Right atrium auricular region (tissue), 2 donors: ENCODE measurements around the gene PSMA7. TPM values are rescaled to one million over a fixed set of nuclear protein-coding genes. Genes with fewer than 3 reads are reported as not detected.

Experiments used
- DNase-seq: peaks from one replicate; pipeline ENCODE4 v3.0.0-alpha.2; 2019; ENCODE audit warnings: low spot score
- H3K27ac ChIP-seq, 2 donors: fragments of 200-600 bp; sonication (generic); 1 replicate in 1 of 2; 2 replicates in 1 of 2; pipeline ENCODE4 v1.5.1; 2016 to 2019
- H3K27me3 ChIP-seq, 2 donors: fragments of 200-600 bp; sonication (generic); one replicate each; pipeline versions ENCODE4 v1.5.1 to v1.6.0; 2017 to 2019
- H3K36me3 ChIP-seq: fragments of 200-600 bp; sonication (generic); one replicate; pipeline ENCODE4 v1.5.1; 2016
- H3K4me1 ChIP-seq, 2 donors: fragments of 200-600 bp; sonication (generic); one replicate each; pipeline versions ENCODE4 v1.5.1 to v1.6.0; 2017 to 2019
- H3K4me3 ChIP-seq, 2 donors: fragments of 200-600 bp; sonication (generic); 1 replicate in 1 of 2; 2 replicates in 1 of 2; pipeline ENCODE4 v1.5.1; 2017 to 2019; ENCODE audit warnings: mild to moderate bottlenecking in 1 of 2, moderate library complexity in 1 of 2
- H3K9me3 ChIP-seq, 2 donors: fragments of 200-600 bp; sonication (generic); one replicate each; pipeline ENCODE4 v1.5.1; 2019
- total RNA-seq, 2 donors: library from RNA; depleted of rRNA; stranded (reverse); fragments of >200 nt; gene quantifications; one replicate each; pipeline ENCODE4 v1.1.0, GENCODE V29; 2016
- TF ChIP-seq, protein P1 (sequence below), 2 donors: fragments of 200-600 bp; sonication (generic); IDR thresholded peaks; one replicate each; pipeline ENCODE4 v1.5.1; 2019; ENCODE audit warnings: antibody characterized with exemption in 2 of 2

The PSMA7 gene
- total RNA-seq, 2 donors from 2014 or later = 258 to 313 TPM

DNA sequence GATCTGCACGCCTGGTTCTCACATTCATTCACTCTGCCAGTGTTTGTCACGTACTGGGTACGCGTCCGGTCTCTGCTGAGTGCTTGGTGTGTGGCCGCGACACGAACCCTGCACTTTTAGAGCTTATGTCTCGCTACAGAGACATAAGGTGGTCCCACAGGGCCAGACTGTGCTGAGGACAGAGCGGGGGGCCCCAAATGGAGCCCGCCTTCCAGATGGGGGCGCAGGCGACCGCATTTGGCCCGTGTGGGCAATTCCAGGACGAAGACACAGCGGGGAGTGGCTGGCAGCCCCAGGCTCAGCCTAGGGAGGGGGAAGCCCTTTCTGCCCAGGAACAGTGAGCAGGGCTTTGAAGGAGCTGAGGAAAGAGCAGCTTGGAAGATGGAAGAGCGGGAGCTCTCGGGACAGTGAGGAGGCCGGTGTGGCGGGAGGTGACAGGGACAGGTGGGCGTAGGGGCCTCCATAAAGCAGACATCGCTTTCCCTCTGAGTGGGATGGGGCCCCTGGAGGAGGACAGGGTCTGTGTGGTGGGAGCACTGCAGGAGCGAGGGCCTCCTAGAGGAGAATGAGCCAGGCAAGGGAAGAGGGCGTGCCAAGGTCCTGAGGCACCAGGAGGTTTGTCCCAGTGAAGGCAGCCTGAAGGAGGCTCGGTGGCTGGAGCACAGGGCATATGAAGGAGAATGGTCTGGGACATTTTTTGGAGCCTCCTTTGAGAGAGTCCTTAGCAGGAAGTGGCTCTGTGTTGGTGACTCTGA is 31.9 kb upstream of the PSMA7 start:
- Histone ChIP-seq H3K4me3 (no peak overlapping the region), H3K4me1 (no peaks in the 10 kb centered on the region), H3K27me3 (no peaks in the 10 kb centered on the region), H3K36me3 (peaks cover 40% of the 10 kb centered on the region), H3K9me3 (no peaks in the 10 kb centered on the region), H3K27ac (no peak overlapping the region)
- no peak for DNase-seq
- TF ChIP-seq, protein P1, sequence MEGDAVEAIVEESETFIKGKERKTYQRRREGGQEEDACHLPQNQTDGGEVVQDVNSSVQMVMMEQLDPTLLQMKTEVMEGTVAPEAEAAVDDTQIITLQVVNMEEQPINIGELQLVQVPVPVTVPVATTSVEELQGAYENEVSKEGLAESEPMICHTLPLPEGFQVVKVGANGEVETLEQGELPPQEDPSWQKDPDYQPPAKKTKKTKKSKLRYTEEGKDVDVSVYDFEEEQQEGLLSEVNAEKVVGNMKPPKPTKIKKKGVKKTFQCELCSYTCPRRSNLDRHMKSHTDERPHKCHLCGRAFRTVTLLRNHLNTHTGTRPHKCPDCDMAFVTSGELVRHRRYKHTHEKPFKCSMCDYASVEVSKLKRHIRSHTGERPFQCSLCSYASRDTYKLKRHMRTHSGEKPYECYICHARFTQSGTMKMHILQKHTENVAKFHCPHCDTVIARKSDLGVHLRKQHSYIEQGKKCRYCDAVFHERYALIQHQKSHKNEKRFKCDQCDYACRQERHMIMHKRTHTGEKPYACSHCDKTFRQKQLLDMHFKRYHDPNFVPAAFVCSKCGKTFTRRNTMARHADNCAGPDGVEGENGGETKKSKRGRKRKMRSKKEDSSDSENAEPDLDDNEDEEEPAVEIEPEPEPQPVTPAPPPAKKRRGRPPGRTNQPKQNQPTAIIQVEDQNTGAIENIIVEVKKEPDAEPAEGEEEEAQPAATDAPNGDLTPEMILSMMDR (IDR thresholded peaks at IDR 0.05) = no peak

DNA sequence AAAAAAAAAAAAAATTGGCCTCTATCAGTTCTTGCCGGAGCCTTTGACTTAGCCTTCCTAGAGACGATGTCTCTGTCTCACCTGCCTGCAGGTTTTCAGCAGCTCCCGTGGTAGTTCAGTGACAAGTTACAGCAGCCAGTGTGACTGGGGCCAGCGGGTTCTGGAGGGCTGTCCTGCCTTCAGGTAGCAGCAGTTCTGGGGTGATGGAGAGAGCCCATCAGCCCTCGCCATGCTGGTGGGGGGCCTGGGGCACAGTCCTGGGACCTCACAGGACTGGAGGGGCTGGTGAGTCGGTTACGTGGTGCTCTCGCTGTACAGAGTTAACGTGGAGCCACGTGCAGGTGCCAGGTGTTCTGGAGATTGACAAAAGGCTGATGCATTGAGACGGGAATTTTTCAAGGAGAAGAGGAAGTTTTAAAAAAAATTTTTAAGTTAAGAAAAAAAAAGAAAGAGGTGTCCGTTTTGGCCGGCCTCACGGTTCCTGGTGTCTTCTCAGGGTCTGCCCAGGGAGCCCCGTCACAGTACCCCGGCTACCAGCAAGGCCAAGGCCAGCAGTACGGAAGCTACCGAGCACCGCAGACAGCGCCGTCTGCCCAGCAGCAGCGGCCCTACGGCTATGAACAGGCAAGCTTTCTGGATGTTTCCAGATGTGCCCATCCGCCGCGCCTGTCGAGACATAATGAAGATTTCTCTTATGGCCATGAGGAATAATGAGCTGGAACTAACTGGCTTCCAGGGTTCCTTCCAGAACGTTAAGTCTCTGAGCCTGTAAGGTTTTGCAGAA is 31.0 kb upstream of the PSMA7 start:
- peaks cover 35% of the 10 kb centered on the region for H3K36me3 ChIP-seq

DNA sequence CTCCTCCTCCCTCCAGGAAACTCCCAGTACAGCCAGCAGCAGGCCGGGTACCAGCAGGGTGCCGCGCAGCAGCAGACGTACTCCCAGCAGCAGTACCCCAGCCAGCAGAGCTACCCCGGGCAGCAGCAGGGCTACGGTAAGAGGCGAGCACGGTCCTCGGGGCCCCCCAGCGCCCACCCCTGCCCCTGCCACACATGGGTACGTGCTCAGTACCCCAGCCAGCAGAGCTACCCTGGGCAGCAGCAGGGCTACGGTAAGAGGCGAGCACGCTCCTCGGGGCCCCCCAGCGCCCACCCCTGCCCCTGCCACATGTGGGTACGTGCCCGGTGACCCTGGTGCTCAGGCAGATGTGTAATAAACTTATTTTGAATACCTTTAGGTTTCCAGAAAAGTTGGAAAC is 29.5 kb upstream of the PSMA7 start:
- no peak overlapping the region for H3K27ac ChIP-seq
- no peaks in the 10 kb centered on the region for H3K4me1 ChIP-seq
- TF ChIP-seq, protein P1 (IDR thresholded peaks at IDR 0.05) = no peak
- H3K9me3 ChIP-seq = no peaks in the 10 kb centered on the region
- H3K27me3 ChIP-seq = no peaks in the 10 kb centered on the region
- H3K4me3 ChIP-seq = no peak overlapping the region
- no peak for DNase-seq
- H3K36me3 ChIP-seq = peaks cover 31% of the 10 kb centered on the region

More for the DNA sequence above, 31.0 kb upstream of the PSMA7 start:
- Histone ChIP-seq H3K9me3 (no peaks in the 10 kb centered on the region), H3K4me3 (no peak overlapping the region), H3K4me1 (no peaks in the 10 kb centered on the region), H3K27ac (no peak overlapping the region), H3K27me3 (no peaks in the 10 kb centered on the region)
- TF ChIP-seq, protein P1 (IDR thresholded peaks at IDR 0.05) = no peak
- DNase-seq = no peak

DNA sequence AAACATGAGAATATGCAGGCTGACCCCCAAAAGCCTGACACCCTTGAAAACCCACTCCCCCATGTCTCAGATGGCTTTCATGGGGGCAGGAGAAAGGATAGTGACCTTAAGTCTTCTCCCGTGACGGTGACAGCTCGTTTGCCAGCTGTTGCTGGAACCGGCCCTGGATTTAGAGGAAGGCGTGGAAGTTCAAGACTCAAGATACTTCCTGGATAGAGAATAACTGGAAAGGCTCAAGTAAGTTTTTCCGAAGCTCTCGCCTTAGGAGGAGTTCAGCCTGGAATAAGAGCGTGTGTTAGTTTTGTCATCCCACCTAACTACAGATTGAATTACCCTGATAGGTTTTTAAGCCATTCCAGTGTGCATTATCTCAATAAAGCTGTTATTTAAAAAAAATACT is 28.1 kb upstream of the PSMA7 start:
- TF ChIP-seq, protein P1 (IDR thresholded peaks at IDR 0.05) = no peak
- H3K4me3 ChIP-seq = no peak overlapping the region
- no peaks in the 10 kb centered on the region for H3K9me3 ChIP-seq
- H3K4me1 ChIP-seq = no peaks in the 10 kb centered on the region
- H3K27me3 ChIP-seq = no peaks in the 10 kb centered on the region
- no peak overlapping the region for H3K27ac ChIP-seq
- H3K36me3 ChIP-seq = peaks cover 36% of the 10 kb centered on the region
- no peak for DNase-seq

DNA sequence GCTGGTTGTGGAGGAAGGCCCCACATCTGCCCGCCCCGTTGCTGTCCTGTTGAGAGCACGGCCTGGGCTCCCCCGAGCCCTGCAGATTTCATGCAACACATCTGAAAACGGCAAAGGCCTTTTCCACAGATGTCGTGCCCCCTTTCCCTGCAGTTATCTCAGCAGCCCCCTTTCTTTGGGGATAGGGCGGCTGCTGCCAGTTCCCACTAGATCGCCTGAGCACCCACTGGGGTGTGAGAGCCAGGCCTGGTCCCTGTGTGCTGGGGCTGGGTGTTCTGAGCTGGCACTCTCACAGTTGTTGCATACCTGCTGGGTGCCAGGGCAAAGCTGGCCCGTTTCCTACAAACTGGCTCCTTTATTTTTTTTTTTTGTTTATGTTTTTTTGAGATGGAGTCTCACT is 27.3 kb upstream of the PSMA7 start:
- no peaks in the 10 kb centered on the region for H3K27me3 ChIP-seq
- no peaks in the 10 kb centered on the region for H3K4me1 ChIP-seq
- DNase-seq = no peak
- H3K36me3 ChIP-seq = peaks cover 36% of the 10 kb centered on the region
- no peaks in the 10 kb centered on the region for H3K9me3 ChIP-seq
- TF ChIP-seq, protein P1 (IDR thresholded peaks at IDR 0.05) = no peak
- H3K4me3 ChIP-seq = no peak overlapping the region
- no peak overlapping the region for H3K27ac ChIP-seq
